ENCODE measurements around the gene ASNSD1. TPM values are rescaled to one million over a fixed set of nuclear protein-coding genes. Genes with fewer than 3 reads are reported as not detected.
A peak's percentile ranks its signal among the peaks of the same experiment; 100 is the strongest.

ASNSD1 gene
- total and polyA plus RNA-seq, 2 experiments from 2014 or later, result 38.4 to 49.7 TPM

DNA sequence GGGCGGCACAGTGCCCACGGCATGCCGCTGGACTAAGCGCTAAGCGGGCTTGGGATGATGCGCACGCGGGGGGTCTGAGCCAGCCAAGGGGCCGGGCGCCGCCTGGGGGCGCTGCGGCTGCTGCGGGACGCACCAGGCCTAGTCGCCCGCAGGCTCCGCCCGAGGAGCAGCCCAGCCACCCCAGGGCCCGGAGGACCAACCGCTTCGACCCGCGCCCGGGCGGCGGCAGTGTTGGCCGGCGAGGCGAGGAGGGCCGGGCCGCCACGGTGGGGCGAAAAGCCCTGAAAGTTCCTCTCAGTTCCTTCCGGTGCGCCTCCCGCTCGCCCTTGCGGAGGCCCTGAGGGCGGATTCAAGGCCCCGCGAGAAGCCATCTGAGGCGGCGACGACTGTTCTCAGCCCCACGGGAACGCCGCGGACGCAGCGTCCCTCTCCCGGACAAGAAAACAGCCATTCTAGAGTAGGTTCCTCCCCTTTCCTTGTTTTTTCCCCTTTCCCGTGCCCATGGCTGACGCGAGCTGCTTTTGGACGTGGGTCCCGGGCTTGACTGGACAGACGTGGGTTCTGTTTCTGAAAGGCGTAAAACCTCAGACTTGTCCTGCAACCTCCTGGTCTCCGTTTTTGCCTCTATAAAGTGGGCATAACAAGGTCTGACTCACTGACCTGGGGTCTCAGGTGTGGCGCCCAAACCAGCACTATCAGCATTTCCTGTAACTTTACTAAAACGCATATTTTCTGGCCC, 13.3 kb downstream of the ASNSD1 start, which contains the start of gene ANKAR (continued):
- TF ChIP-seq, protein P1, sequence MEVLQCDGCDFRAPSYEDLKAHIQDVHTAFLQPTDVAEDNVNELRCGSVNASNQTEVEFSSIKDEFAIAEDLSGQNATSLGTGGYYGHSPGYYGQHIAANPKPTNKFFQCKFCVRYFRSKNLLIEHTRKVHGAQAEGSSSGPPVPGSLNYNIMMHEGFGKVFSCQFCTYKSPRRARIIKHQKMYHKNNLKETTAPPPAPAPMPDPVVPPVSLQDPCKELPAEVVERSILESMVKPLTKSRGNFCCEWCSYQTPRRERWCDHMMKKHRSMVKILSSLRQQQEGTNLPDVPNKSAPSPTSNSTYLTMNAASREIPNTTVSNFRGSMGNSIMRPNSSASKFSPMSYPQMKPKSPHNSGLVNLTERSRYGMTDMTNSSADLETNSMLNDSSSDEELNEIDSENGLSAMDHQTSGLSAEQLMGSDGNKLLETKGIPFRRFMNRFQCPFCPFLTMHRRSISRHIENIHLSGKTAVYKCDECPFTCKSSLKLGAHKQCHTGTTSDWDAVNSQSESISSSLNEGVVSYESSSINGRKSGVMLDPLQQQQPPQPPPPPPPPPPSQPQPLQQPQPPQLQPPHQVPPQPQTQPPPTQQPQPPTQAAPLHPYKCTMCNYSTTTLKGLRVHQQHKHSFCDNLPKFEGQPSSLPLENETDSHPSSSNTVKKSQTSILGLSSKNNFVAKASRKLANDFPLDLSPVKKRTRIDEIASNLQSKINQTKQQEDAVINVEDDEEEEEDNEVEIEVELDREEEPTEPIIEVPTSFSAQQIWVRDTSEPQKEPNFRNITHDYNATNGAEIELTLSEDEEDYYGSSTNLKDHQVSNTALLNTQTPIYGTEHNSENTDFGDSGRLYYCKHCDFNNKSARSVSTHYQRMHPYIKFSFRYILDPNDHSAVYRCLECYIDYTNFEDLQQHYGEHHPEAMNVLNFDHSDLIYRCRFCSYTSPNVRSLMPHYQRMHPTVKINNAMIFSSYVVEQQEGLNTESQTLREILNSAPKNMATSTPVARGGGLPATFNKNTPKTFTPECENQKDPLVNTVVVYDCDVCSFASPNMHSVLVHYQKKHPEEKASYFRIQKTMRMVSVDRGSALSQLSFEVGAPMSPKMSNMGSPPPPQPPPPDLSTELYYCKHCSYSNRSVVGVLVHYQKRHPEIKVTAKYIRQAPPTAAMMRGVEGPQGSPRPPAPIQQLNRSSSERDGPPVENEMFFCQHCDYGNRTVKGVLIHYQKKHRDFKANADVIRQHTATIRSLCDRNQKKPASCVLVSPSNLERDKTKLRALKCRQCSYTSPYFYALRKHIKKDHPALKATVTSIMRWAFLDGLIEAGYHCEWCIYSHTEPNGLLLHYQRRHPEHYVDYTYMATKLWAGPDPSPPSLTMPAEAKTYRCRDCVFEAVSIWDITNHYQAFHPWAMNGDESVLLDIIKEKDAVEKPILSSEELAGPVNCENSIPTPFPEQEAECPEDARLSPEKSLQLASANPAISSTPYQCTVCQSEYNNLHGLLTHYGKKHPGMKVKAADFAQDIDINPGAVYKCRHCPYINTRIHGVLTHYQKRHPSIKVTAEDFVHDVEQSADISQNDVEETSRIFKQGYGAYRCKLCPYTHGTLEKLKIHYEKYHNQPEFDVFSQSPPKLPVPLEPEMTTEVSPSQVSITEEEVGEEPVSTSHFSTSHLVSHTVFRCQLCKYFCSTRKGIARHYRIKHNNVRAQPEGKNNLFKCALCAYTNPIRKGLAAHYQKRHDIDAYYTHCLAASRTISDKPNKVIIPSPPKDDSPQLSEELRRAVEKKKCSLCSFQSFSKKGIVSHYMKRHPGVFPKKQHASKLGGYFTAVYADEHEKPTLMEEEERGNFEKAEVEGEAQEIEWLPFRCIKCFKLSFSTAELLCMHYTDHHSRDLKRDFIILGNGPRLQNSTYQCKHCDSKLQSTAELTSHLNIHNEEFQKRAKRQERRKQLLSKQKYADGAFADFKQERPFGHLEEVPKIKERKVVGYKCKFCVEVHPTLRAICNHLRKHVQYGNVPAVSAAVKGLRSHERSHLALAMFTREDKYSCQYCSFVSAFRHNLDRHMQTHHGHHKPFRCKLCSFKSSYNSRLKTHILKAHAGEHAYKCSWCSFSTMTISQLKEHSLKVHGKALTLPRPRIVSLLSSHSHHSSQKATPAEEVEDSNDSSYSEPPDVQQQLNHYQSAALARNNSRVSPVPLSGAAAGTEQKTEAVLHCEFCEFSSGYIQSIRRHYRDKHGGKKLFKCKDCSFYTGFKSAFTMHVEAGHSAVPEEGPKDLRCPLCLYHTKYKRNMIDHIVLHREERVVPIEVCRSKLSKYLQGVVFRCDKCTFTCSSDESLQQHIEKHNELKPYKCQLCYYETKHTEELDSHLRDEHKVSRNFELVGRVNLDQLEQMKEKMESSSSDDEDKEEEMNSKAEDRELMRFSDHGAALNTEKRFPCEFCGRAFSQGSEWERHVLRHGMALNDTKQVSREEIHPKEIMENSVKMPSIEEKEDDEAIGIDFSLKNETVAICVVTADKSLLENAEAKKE (CRISPR knock-in tag; IDR thresholded peaks at IDR 0.05), result no peak
- TF ChIP-seq ZNF114 (CRISPR knock-in tag; IDR thresholded peaks at IDR 0.05) (no peak), EZH2 (IDR thresholded peaks at IDR 0.05; ENCODE audit: low read depth, unreplicated experiment) (no peak), ZNF331 (CRISPR knock-in tag; IDR thresholded peaks at IDR 0.05; ENCODE audit: low read depth) (no peak), JUNB (IDR thresholded peaks at IDR 0.05; ENCODE audit: unreplicated experiment) (no peak), STAT1 (IDR thresholded peaks at IDR 0.05; ENCODE audit: unreplicated experiment) (no peak), NANOG (IDR thresholded peaks at IDR 0.05; ENCODE audit: borderline replicate concordance) (no peak), POLR2AphosphoS5 (IDR thresholded peaks at IDR 0.05; ENCODE audit: low read depth) (peak; percentile 55; the same call in 1 of the 2 replicates), EZH2phosphoT487 (IDR thresholded peaks at IDR 0.05; ENCODE audit: unreplicated experiment) (no peak)
- TF ChIP-seq, protein P2, sequence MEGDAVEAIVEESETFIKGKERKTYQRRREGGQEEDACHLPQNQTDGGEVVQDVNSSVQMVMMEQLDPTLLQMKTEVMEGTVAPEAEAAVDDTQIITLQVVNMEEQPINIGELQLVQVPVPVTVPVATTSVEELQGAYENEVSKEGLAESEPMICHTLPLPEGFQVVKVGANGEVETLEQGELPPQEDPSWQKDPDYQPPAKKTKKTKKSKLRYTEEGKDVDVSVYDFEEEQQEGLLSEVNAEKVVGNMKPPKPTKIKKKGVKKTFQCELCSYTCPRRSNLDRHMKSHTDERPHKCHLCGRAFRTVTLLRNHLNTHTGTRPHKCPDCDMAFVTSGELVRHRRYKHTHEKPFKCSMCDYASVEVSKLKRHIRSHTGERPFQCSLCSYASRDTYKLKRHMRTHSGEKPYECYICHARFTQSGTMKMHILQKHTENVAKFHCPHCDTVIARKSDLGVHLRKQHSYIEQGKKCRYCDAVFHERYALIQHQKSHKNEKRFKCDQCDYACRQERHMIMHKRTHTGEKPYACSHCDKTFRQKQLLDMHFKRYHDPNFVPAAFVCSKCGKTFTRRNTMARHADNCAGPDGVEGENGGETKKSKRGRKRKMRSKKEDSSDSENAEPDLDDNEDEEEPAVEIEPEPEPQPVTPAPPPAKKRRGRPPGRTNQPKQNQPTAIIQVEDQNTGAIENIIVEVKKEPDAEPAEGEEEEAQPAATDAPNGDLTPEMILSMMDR (conservative IDR thresholded peaks at IDR 0.05; ENCODE audit: low read depth in 2 of 2), result peak; percentile 59 to 83
- TF ChIP-seq, protein P3, sequence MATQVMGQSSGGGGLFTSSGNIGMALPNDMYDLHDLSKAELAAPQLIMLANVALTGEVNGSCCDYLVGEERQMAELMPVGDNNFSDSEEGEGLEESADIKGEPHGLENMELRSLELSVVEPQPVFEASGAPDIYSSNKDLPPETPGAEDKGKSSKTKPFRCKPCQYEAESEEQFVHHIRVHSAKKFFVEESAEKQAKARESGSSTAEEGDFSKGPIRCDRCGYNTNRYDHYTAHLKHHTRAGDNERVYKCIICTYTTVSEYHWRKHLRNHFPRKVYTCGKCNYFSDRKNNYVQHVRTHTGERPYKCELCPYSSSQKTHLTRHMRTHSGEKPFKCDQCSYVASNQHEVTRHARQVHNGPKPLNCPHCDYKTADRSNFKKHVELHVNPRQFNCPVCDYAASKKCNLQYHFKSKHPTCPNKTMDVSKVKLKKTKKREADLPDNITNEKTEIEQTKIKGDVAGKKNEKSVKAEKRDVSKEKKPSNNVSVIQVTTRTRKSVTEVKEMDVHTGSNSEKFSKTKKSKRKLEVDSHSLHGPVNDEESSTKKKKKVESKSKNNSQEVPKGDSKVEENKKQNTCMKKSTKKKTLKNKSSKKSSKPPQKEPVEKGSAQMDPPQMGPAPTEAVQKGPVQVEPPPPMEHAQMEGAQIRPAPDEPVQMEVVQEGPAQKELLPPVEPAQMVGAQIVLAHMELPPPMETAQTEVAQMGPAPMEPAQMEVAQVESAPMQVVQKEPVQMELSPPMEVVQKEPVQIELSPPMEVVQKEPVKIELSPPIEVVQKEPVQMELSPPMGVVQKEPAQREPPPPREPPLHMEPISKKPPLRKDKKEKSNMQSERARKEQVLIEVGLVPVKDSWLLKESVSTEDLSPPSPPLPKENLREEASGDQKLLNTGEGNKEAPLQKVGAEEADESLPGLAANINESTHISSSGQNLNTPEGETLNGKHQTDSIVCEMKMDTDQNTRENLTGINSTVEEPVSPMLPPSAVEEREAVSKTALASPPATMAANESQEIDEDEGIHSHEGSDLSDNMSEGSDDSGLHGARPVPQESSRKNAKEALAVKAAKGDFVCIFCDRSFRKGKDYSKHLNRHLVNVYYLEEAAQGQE (IDR thresholded peaks at IDR 0.05; ENCODE audit: unreplicated experiment), result no peak

All from GM23338 (cell line).